Heart left ventricle (tissue), 13 donors: Measurements from ENCODE around the gene COX7B.

ENCODE experiments used
- CTCF ChIP-seq, 12 donors: fragments of 200-600 bp; sonication (generic) in 4 of 12; IDR thresholded peaks; one replicate each; pipeline versions ENCODE4 v1.5.0 to v1.8.0; 2018 to 2022; ENCODE audit warnings: antibody characterized with exemption in 12 of 12, mild to moderate bottlenecking in 5 of 12
- POLR2A ChIP-seq, 2 donors: fragments of 450-650 bp; IDR thresholded peaks; one replicate each; pipeline ENCODE4 v1.6.1; 2017; ENCODE audit warnings: antibody characterized with exemption in 2 of 2, mild to moderate bottlenecking in 2 of 2, moderate library complexity in 2 of 2
- donor health status: ischemic (EF 13 %, LVEDD 7.1; RV severe dilation, severe dysfunction).
- donor health status: DM: no; HTN: yes; CAD: no.
- donor health status: DM: no; HTN: no; CAD: no.
- donor health status: ischemic (EF 25% LVEDD 6.9; RV normal size, moderate dysfunction).
- donor health status: ischemic (EF 25% LVEDD 5.7; RV mildly dilated, moderate dysfunction).
- donor health status: ischemic (EF 35%, LVEDD 5.7; RV mildly dilated, moderate dysfunction).
- donor health status: nonischemic (EF 11% LVEDD 7.7; RV severe dilation, severe dysfunction).
- donor health status: DM: yes; HTN: yes; CAD: no.
- donor health status: PGD.
- donor health status: ischemic (EF 29% LVEDD 5.4; RV normal size, mild dysfunction).
- donor health status: nonischemic (EF 23%, LVEDD 6.1; RV moderate dilation, normal function).

DNA sequence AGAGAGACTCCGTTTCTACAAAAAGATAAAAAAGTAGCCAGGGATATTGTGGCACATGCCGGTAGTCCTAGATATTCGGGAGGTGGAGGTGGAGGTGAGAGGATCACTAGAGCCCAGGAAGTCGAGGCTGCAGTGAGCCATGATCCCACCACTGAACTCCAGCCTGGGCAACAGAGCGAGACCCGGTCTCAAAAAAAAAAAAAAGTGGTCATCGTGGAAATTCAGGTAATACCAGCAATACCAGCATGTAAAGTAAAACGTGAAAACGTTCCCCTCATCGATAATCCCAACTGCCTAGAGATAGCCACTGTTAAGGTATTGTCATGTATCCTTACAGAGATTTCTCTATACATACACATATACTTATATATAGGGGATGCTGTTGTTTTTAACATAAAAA is 5.6 kb upstream of the COX7B start:
- TF ChIP-seq POLR2A (IDR thresholded peaks at IDR 0.05) (no peak), CTCF (IDR thresholded peaks at IDR 0.05) (no peak)
